WTC11 (cell line): ENCODE measurements around the gene UBXN6. TPM values are rescaled to one million over a fixed set of nuclear protein-coding genes. Genes with fewer than 3 reads are reported as not detected.

ENCODE experiments used
- ATAC-seq: fragments of 200-7000 bp; cut with Tn5 transposase; 2 replicates; pipeline ENCODE4 v1.10.0; 2021; ENCODE audit warnings: mild to moderate bottlenecking, moderate library complexity
- CTCF ChIA-PET: fragments of 300-600 bp; sonication (Branson Sonifier 250); formaldehyde crosslinking; loops from one replicate; lab custom pipeline; 2021; ENCODE audit warnings: antibody characterized with exemption; lab: Charles Lee
- POLR2A ChIA-PET: fragments of 350-600 bp; sonication (Branson Sonifier 250); formaldehyde crosslinking; loops from one replicate; lab custom pipeline; 2021; ENCODE audit warnings: antibody characterized with exemption; lab: Charles Lee
- DNase-seq: peaks from one replicate; pipeline ENCODE4 v3.0.0; 2021; ENCODE audit warnings: low spot score
- H3K27ac Mint-ChIP-seq: 2 replicates; pipeline ENCODE4 v1.8.0; 2021; ENCODE audit warnings: mixed read lengths
- H3K27me3 Mint-ChIP-seq: 2 replicates; pipeline ENCODE4 v1.8.0; 2021; ENCODE audit warnings: low read depth, mild to moderate bottlenecking, moderate library complexity, mixed read lengths
- H3K36me3 Mint-ChIP-seq: 2 replicates; pipeline ENCODE4 v1.8.0; 2021; ENCODE audit warnings: mixed read lengths
- H3K4me1 Mint-ChIP-seq: 2 replicates; pipeline ENCODE4 v1.8.0; 2022; ENCODE audit warnings: mixed read lengths
- H3K4me3 Mint-ChIP-seq: 2 replicates; pipeline ENCODE4 v1.8.0; 2021; ENCODE audit warnings: mild to moderate bottlenecking, moderate library complexity, mixed read lengths
- H3K9me3 Mint-ChIP-seq: 2 replicates; pipeline ENCODE4 v1.8.0; 2021; ENCODE audit warnings: mixed read lengths
- ARID4B ChIP-seq: sonication (generic); formaldehyde crosslinking; IDR thresholded peaks from 2 replicates; pipeline ENCODE4 v1.8.0; 2023; ENCODE audit warnings: missing genetic modification reagents, mild to moderate bottlenecking, borderline replicate concordance
- ATF1 ChIP-seq: sonication (generic); formaldehyde crosslinking; IDR thresholded peaks from 2 replicates; pipeline ENCODE4 v1.8.1; 2023; ENCODE audit warnings: mild to moderate bottlenecking, moderate library complexity, missing genetic modification reagents
- CBFB ChIP-seq: sonication (generic); formaldehyde crosslinking; IDR thresholded peaks from 2 replicates; pipeline ENCODE4 v1.8.1; 2022; ENCODE audit warnings: mild to moderate bottlenecking, low read depth, missing genetic modification reagents
- CTCF ChIP-seq: fragments of 200-600 bp; IDR thresholded peaks from 2 replicates; pipeline ENCODE4 v1.8.0; 2022; ENCODE audit warnings: antibody characterized with exemption
- E2F4 ChIP-seq: sonication (generic); formaldehyde crosslinking; IDR thresholded peaks from 2 replicates; pipeline ENCODE4 v1.8.1; 2022; ENCODE audit warnings: low read depth, mild to moderate bottlenecking, moderate library complexity, missing genetic modification reagents, borderline replicate concordance
- ELF4 ChIP-seq: sonication (generic); formaldehyde crosslinking; IDR thresholded peaks from 2 replicates; pipeline ENCODE4 v1.8.1; 2022; ENCODE audit warnings: low read depth, mild to moderate bottlenecking, moderate library complexity, missing genetic modification reagents
- FOXJ3 ChIP-seq: sonication (generic); formaldehyde crosslinking; IDR thresholded peaks from 2 replicates; pipeline ENCODE4 v1.9.0; 2021; ENCODE audit warnings: missing genetic modification reagents, mild to moderate bottlenecking, borderline replicate concordance
- FOXP1 ChIP-seq: sonication (generic); formaldehyde crosslinking; IDR thresholded peaks from 2 replicates; pipeline ENCODE4 v1.8.0; 2022; ENCODE audit warnings: missing genetic modification reagents, mild to moderate bottlenecking, moderate library complexity, borderline replicate concordance
- GABPB1 ChIP-seq: sonication (generic); formaldehyde crosslinking; IDR thresholded peaks from 2 replicates; pipeline ENCODE4 v1.8.1; 2023; ENCODE audit warnings: mild to moderate bottlenecking, missing genetic modification reagents
- MYBL2 ChIP-seq: sonication (generic); formaldehyde crosslinking; IDR thresholded peaks from 2 replicates; pipeline ENCODE4 v1.8.1; 2023; ENCODE audit warnings: mild to moderate bottlenecking, moderate library complexity, missing genetic modification reagents
- NFYB ChIP-seq: sonication (generic); formaldehyde crosslinking; conservative IDR thresholded peaks from 2 replicates; pipeline ENCODE4 v1.8.0; 2022; ENCODE audit warnings: low read depth, missing genetic modification reagents
- NR1H2 ChIP-seq: sonication (generic); formaldehyde crosslinking; IDR thresholded peaks from 2 replicates; pipeline ENCODE4 v1.9.0; 2021; ENCODE audit warnings: mild to moderate bottlenecking, moderate library complexity, missing genetic modification reagents
- PRRX2 ChIP-seq: fragments of 250-450 bp; sonication (Bioruptor Pico); IDR thresholded peaks from 2 replicates; pipeline ENCODE4 v1.8.0; 2021; ENCODE audit warnings: mild to moderate bottlenecking
- SMAD4 ChIP-seq: sonication (generic); formaldehyde crosslinking; IDR thresholded peaks from 2 replicates; pipeline ENCODE4 v1.8.0; 2022; ENCODE audit warnings: mild to moderate bottlenecking, missing genetic modification reagents
- TCF7 ChIP-seq: sonication (generic); formaldehyde crosslinking; IDR thresholded peaks from 2 replicates; pipeline ENCODE4 v1.8.0; 2022; ENCODE audit warnings: mild to moderate bottlenecking, low read depth, missing genetic modification reagents, moderate library complexity
- TEAD4 ChIP-seq: sonication (generic); formaldehyde crosslinking; IDR thresholded peaks from 2 replicates; pipeline ENCODE4 v1.8.0; 2022; ENCODE audit warnings: mild to moderate bottlenecking, missing genetic modification reagents
- ZBTB43 ChIP-seq: sonication (generic); formaldehyde crosslinking; IDR thresholded peaks from 2 replicates; pipeline ENCODE4 v1.8.1; 2023; ENCODE audit warnings: mild to moderate bottlenecking, missing genetic modification reagents
- ZNF396 ChIP-seq: fragments of 250-450 bp; sonication (Bioruptor Pico); IDR thresholded peaks from 2 replicates; pipeline ENCODE4 v1.8.0; 2021; ENCODE audit warnings: mild to moderate bottlenecking, moderate library complexity, borderline replicate concordance
- ZNF671 ChIP-seq: fragments of 250-450 bp; sonication (Bioruptor Pico); IDR thresholded peaks from 2 replicates; pipeline ENCODE4 v1.8.0; 2021; ENCODE audit warnings: mild to moderate bottlenecking
- total RNA-seq: library from RNA; stranded (reverse); gene quantifications from 3 replicates; pipeline ENCODE4 v1.2.3, GENCODE V29; 2021
- TF ChIP-seq, protein P1 (sequence below): fragments of 250-450 bp; sonication (Bioruptor Pico); IDR thresholded peaks from 2 replicates; pipeline ENCODE4 v1.9.0; 2021; ENCODE audit warnings: mild to moderate bottlenecking, borderline replicate concordance
- TF ChIP-seq, protein P2 (sequence below): sonication (generic); formaldehyde crosslinking; IDR thresholded peaks from 2 replicates; pipeline ENCODE4 v1.8.1; 2023; ENCODE audit warnings: mild to moderate bottlenecking, moderate library complexity, missing genetic modification reagents

The UBXN6 gene
- total RNA-seq, 1 experiment from 2014 or later: 34.8 TPM

- TF ChIP-seq CTCF (no peak), MYBL2 (CRISPR knock-in tag) (no peak), ZBTB43 (no peak)
Observed at GRCh38 chr19:4452230-4452990, 5.2 kb downstream of the UBXN6 start (continued).

DNA sequence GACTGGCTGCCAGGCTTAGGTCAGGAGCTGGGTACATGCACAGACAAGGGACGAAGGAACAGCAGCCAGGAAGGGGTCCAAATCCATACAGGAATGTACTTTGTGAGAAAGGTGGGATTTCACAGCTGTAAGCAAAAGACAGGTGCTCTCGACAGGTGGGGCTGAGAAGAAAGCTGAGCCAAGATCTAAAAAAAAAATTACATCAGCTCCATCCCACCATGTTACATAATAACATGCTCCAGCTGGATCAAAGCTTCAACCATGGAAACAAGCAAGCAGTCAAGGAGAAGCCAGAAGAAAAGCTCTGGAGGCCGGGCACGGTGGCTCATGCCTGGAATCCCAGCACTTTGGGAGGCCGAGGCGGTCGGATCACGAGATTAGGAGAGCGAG, 8.0 kb downstream of the UBXN6 start:
- DNase-seq (no peak), ATAC-seq (no peak)
- Mint-ChIP-seq H3K27ac (0 out of 2 replicates have a peak overlapping the region, but pooled peaks have one; percentile 60), H3K9me3 (no peaks in the 10 kb centered on the region), H3K4me1 (0 out of 2 replicates have a peak, but pooled peaks cover 3% of the 10 kb centered on the region), H3K27me3 (no peaks in the 10 kb centered on the region), H3K4me3 (no peak overlapping the region), H3K36me3 (peaks cover 13% of the 10 kb centered on the region)
- POLR2A ChIA-PET: interaction anchor here (0.6 kb wide), 1 partner anchor 65 kb away, joined by 3 read pairs; no protein-coding TSS in a partner anchor
- CTCF ChIA-PET: interaction anchor here (0.8 to 1.7 kb wide), 5 partner anchors 11 to 46 kb away, joined by 3 to 5 read pairs (median 3); partner anchors contain the start of gene HDGFL2
- TF ChIP-seq ELF4 (CRISPR knock-in tag) (no peak), GABPB1 (CRISPR knock-in tag) (no peak), CBFB (CRISPR knock-in tag) (no peak), FOXP1 (CRISPR knock-in tag) (no peak), SMAD4 (CRISPR knock-in tag) (no peak), FOXJ3 (CRISPR knock-in tag) (no peak), TCF7 (CRISPR knock-in tag) (no peak), ATF1 (CRISPR knock-in tag) (no peak), ARID4B (CRISPR knock-in tag) (no peak), E2F4 (no peak), ZNF396 (CRISPR knock-in tag) (no peak), NFYB (CRISPR knock-in tag) (no peak), NR1H2 (CRISPR knock-in tag) (no peak), ZNF671 (CRISPR knock-in tag) (no peak), PRRX2 (CRISPR knock-in tag) (no peak), TEAD4 (no peak)
- TF ChIP-seq, protein P1, sequence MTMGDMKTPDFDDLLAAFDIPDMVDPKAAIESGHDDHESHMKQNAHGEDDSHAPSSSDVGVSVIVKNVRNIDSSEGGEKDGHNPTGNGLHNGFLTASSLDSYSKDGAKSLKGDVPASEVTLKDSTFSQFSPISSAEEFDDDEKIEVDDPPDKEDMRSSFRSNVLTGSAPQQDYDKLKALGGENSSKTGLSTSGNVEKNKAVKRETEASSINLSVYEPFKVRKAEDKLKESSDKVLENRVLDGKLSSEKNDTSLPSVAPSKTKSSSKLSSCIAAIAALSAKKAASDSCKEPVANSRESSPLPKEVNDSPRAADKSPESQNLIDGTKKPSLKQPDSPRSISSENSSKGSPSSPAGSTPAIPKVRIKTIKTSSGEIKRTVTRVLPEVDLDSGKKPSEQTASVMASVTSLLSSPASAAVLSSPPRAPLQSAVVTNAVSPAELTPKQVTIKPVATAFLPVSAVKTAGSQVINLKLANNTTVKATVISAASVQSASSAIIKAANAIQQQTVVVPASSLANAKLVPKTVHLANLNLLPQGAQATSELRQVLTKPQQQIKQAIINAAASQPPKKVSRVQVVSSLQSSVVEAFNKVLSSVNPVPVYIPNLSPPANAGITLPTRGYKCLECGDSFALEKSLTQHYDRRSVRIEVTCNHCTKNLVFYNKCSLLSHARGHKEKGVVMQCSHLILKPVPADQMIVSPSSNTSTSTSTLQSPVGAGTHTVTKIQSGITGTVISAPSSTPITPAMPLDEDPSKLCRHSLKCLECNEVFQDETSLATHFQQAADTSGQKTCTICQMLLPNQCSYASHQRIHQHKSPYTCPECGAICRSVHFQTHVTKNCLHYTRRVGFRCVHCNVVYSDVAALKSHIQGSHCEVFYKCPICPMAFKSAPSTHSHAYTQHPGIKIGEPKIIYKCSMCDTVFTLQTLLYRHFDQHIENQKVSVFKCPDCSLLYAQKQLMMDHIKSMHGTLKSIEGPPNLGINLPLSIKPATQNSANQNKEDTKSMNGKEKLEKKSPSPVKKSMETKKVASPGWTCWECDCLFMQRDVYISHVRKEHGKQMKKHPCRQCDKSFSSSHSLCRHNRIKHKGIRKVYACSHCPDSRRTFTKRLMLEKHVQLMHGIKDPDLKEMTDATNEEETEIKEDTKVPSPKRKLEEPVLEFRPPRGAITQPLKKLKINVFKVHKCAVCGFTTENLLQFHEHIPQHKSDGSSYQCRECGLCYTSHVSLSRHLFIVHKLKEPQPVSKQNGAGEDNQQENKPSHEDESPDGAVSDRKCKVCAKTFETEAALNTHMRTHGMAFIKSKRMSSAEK (CRISPR knock-in tag): no peak
- TF ChIP-seq, protein P2, sequence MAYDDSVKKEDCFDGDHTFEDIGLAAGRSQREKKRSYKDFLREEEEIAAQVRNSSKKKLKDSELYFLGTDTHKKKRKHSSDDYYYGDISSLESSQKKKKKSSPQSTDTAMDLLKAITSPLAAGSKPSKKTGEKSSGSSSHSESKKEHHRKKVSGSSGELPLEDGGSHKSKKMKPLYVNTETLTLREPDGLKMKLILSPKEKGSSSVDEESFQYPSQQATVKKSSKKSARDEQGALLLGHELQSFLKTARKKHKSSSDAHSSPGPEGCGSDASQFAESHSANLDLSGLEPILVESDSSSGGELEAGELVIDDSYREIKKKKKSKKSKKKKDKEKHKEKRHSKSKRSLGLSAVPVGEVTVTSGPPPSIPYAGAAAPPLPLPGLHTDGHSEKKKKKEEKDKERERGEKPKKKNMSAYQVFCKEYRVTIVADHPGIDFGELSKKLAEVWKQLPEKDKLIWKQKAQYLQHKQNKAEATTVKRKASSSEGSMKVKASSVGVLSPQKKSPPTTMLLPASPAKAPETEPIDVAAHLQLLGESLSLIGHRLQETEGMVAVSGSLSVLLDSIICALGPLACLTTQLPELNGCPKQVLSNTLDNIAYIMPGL (CRISPR knock-in tag): no peak
